Activated T-cell treated with anti-CD3 and anti-CD28 coated beads for 24 hours (primary cell): ENCODE data around the gene ZDHHC16.

Experiments used
- DNase-seq: peaks from one replicate; pipeline ENCODE4 v3.0.0-alpha.2; 2020; ENCODE audit warnings: low read depth

ZDHHC16 gene

GRCh38 chr10:97479939-97480338 lies 34.0 kb downstream of the ZDHHC16 start:
- no peak for DNase-seq

DNA sequence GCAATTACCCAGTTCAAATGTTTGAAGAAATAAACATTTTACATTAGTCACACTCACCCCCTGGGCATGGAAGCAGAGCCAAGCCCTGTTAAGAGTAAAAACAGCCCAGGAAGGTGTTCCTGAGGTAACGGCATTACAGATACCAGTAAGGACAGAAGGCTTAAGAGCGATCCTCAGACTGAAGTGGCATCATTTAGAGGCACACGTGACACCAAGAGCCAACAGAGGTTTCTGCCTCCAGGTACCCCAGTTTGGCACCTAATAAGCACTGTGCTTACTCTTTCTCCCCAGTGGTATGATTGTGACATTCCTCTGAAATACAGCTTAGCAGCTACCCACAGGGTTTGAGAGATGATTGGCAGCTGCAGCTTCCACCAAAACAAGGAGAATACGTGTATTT lies 35.1 kb downstream of the ZDHHC16 start:
- DNase-seq, result no peak

DNA sequence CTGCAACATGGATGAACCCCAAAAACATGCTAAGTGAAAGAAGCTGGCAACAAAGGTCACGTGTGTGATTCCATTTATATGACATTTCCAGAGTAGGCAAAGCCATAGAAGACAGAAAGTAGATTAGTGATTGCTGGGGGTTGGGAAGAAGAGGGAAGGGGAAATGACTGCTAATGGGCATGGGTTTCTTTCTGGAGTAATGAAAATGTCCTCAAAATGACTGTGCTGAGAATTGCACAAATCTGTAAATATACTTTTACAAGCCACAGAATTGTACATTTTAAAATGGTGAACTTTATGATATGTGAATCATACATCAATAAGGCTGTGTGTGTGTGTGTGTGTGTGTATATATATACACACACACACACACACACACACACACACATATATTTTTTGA lies 36.4 kb downstream of the ZDHHC16 start:
- no peak for DNase-seq

GRCh38 chr10:97483506-97483905 lies 37.5 kb downstream of the ZDHHC16 start:
- no peak for DNase-seq

- DNase-seq, result no peak
These were observed 37.9 kb downstream of the ZDHHC16 start for GRCh38 chr10:97483921-97484320.

DNA sequence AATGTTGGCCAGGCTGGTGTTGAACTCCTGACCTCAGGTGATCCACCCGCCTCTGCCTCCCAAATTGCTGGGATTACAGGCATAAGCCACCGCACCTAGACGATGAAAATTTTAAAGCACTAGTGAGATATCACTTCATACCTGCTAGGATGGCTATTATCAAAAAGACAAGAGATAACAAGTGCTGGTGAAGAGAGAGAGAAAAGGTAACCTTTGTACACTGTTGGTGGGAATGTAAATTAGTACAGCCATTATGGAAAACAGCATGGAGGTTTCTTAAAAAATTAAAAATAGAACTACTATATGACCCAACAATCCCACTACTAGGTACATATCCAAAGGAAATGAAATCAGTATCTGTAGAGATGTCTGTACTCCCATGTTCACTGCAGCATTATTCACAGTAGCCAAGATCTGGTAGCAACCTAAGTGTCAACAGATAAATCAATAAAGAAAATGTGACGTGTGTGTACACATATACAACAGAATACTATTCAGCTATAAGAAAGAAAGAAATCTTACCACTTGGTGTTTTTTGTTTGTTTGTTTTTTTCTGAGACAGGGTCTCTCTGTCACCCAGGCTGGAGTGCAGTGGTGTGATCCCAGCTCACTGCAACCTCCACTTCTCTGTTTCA lies 39.8 kb downstream of the ZDHHC16 start:
- no peak for DNase-seq

DNA sequence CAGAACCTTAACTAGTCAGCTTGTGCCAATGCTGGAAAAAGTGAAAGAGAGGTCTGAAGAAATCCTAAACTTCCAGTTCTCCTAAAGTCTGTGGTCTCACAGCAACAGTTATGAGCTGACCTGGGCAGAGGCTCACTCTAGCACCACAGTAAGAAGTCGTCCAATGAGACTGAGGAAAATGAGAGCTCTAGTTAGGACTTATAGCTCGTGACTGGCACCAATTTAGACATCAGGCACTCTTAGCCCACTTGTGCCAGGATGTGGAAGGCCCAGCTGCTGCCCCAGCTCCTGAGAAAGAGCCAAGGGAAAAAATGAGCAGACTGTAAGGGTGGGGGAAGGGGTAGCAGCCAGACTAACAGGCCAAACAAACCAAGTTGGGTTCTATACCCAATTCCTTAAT lies 44.6 kb downstream of the ZDHHC16 start:
- no peak for DNase-seq

DNA sequence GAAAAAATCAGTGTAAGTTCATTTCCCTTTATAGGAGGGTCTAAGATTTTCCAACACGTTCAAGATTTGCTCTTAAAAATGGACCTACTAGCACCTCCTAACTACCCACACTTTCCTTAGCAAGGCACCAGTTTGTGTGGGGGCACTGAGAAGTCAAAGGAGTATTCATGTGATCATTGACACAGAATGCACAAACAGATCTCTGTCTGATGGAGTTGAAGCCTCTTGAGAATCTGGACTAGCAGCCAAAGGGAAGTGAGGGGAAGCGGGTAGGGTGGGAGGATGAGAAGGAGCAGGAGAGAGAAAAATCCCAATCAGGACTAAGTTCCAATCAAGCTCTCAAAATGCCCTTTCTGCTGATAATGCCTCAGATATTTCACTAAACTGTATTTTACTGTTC lies 48.2 kb downstream of the ZDHHC16 start:
- no peak for DNase-seq

- no peak for DNase-seq
These were observed 49.0 kb downstream of the ZDHHC16 start for GRCh38 chr10:97494863-97495506.

DNA sequence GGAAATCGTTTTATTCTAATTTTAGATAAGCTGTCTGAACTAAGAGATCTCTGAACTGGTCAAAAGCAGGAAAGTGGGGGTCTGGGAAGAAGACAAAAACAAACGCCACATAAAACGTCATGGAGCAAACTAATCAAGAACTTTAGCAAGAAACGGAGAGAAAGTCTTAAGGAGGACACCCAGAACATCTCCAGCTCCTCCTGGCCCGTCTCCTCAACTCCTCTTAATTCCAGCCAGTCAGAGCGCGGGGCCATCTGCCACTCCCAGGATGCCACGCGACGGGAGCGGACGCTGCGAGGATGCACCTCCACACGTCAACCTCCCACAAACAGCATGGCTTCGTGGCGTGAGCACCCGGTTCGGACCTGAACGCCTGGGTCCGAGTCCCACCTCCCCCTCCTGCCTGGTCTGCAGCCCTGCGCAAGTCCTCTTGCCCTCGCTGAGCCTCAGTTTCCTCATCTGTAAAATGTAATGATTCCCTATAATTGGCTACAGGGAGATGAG lies 51.6 kb downstream of the ZDHHC16 start:
- DNase-seq, result peak; percentile 75

DNA sequence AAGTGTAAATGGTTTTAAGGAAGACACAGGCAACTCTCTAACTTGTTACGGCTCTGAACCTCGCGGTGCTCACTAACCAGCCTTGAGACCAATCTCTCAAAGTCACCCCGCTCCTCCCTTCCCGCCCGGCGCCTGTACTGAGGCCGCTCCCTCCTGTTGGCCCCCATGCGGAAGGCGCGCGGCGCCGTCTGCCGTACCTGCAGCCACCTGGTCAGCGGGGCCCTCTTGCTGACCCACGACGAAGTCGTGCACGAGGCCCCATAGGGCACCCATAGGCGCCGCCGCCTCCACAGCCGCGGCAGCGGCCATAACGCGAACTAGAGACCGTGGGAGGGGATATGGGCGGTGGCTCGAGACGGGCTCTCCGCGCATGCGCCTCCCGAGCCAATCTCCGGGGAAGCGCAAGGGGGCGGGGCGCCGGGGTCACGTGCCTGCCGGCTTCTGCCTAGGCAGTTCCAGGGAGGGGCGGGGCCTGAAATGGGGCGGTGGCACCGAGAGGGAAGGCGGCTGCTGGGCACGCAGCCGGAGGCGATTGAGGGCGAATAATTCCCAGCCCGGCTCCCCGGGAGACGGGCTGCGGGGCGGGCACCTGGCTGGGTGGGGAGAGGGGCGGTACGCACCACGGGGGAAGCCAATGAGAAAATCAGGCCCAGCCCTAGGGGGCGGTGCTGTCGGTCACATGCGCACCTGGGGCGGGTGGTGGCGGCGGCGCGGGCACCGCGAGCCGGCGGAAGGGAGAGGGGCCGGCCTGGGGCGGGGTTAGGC lies 52.3 kb downstream of the ZDHHC16 start, which contains the start of gene MMS19:
TSS of gene MMS19 (minus strand) at position 347 of the 765 bp plus-strand sequence. CDS start at position 309, 38 bp downstream.
- DNase-seq, result peak; percentile 99

- peak; percentile 19 for DNase-seq
These were observed 53.0 kb downstream of the ZDHHC16 start, which contains the start of gene UBTD1 for GRCh38 chr10:97498841-97499560. TSS of gene UBTD1 (plus strand) at chr10:97498924. CDS start at chr10:97499204, 280 bp downstream.

DNA sequence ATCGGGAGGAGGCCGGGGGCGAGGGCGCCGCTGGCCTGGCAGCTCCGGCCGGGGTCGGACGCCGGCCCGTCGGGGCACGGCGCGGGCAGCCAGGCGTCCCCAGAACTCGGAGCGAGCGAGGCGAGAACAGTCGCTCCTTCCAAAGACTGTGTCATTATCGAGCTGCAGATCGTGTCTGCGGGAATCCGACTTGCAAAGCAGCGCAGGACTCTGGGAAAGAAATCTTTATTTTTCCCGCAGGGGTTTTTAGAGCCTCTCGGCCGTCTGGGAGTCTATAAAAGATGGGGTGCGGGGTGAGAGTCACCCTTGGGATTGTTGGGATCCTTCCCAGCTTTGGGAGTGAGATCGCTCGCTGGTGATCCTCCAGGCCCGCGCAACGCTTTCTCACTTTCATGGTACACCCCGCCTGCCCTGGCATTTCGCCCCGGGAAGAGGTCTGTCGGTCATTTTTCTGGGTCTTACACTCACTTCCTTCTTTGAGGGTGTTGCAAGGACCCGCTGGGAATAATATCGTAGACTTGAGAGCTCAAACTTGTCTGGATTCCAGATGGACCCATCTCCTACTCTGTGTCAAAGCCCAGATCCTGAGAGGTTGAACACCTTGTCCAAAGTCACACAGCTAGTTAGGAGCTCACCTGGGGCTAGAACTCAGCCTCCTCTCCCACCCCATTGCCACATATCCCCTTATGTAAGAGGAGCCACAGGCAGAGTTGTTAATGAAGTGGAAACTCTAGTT lies 53.8 kb downstream of the ZDHHC16 start:
- no peak for DNase-seq

GRCh38 chr10:97500297-97500575 lies 54.3 kb downstream of the ZDHHC16 start:
- no peak for DNase-seq

GRCh38 chr10:97502916-97503315 lies 56.9 kb downstream of the ZDHHC16 start:
- no peak for DNase-seq

GRCh38 chr10:97503406-97503805 lies 57.4 kb downstream of the ZDHHC16 start:
- no peak for DNase-seq

DNA sequence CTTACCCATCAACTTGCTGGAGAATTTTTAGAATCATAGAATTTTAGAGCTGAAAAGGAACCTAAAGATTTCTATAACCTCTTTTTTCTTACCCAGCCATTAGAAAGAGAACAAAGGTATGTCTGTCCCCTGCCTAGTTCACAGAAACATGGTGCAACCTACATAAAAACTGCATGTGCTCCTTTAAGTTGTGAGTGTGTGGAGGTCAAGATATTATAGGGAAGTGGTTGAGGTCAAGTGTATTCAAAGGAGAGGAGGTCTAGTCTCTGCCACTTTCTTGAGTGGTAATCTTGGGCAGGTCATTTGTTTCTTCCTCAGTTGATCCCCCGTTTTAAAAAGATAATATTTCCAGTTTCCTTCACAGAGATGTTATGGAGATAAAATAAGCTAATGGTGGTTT lies 59.2 kb downstream of the ZDHHC16 start:
- DNase-seq, result no peak

DNA sequence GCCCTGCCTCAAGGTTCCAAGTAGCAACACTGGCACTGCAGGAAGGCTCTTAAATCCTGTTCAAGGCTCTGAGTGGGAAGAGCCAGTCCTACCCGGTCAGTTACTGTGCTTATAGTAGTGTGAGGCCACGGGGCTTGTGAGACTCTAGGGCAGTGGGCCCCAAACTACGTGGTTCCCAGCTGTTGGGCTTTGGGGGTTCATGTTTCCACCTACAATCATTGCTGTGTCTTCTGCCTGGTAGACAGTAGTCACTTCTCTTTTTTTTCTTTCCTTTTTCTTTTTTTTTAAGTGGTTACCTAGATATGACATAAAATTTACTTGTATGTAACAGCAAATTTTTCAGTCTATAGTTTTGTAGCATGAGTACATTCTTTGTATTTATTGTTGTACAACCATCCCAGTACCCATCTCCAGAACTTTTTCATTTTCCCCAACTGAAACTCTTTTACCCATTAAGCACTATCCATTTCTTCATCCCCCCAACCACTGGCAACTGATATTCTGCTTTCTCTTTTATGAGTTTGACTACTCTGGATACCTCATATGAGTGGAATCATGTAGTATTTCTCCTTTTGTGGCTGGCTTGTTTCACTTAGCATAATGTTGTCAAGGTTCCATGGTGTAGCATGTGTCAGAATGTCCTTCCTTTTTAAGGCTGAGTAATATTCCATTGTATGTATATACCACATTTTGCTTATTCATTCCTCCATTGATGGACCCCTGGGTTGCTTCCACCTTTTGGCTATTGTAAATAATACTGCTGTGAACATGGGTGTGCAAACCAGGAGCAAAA lies 60.4 kb downstream of the ZDHHC16 start:
- no peak for DNase-seq
